D721Med (cell line): ENCODE data around the gene RASL11A.

Experiments
- DNase-seq: peaks from one replicate; pipeline ENCODE4 v3.0.0; 2011; ENCODE audit warnings: low spot score; ENCODE audit not compliant: insufficient read length
- FAIRE-seq: peaks from 2 replicates; lab custom pipeline; 2011; peaks lifted over from hg19 to GRCh38; lab: Jason Lieb, UNC
- TF ChIP-seq, protein P1 (sequence below): IDR thresholded peaks from 2 replicates; pipeline ENCODE4 v1.5.1; 2012; ENCODE audit warnings: mild to moderate bottlenecking, control low read depth; ENCODE audit not compliant: insufficient read depth; ENCODE audit errors: missing control alignments

Gene RASL11A

DNA sequence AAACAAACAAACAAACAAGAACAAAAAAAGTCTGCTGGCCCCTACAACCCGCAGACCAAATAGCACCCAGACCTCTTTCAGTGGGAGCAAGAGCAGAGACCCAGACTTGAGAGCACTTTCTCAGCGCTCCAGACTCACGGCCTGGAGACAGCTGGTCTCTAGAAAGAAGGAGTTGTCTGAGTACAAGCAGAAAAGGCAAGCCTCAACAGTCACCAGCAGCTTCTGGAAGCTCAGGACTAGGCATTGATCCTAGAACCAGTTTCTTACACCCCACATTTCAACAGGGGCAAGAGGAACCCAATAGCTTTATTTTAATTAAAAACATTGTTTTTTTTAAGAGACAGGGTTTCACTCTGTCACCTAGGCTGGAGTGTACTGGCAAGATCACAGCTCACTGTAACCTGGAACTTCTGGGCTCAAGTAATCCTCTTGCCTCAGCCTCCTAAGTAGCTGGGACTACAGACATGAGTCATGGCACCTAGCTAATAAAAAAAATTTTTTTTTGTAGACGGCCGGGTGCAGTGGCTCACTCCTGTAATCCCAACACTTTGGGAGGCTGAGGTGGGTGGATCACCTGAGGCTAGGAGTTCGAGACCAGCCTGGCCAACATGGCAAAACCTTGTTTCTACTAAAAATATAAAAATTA, 30.4 kb downstream of the RASL11A start:
- TF ChIP-seq, protein P1, sequence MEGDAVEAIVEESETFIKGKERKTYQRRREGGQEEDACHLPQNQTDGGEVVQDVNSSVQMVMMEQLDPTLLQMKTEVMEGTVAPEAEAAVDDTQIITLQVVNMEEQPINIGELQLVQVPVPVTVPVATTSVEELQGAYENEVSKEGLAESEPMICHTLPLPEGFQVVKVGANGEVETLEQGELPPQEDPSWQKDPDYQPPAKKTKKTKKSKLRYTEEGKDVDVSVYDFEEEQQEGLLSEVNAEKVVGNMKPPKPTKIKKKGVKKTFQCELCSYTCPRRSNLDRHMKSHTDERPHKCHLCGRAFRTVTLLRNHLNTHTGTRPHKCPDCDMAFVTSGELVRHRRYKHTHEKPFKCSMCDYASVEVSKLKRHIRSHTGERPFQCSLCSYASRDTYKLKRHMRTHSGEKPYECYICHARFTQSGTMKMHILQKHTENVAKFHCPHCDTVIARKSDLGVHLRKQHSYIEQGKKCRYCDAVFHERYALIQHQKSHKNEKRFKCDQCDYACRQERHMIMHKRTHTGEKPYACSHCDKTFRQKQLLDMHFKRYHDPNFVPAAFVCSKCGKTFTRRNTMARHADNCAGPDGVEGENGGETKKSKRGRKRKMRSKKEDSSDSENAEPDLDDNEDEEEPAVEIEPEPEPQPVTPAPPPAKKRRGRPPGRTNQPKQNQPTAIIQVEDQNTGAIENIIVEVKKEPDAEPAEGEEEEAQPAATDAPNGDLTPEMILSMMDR: no peak
- no peak for DNase-seq
- FAIRE-seq: no peak

DNA sequence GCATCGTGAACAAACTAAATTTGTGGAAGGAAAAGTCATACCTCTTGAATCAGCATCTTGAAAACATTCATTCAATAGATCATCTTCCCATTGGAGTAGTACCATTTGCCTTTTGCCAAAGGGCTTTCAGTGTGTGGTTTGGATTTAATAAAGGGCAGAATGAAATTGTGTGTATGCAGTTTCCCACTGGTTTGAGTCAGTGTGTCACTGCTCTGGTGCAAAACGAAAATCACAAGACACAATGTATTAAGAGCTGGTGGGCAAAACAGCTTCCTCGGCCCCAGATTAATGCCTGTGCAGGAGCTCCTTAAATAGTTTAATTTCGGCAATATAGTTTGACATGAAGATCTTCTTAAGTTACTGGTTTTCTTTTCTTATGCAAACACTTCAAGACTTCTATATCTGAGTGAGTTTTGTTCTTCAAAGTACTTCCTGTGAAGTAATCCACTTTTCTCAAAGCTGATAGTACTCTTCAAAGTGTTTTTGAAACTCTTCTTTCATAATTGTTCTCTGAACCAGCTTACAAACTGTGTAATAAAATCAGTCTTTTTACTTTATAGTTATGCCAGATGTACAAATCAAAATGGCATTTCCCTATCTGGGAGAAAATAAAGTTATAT, 32.1 kb downstream of the RASL11A start:
- TF ChIP-seq, protein P1: no peak
- FAIRE-seq: no peak
- DNase-seq: no peak

DNA sequence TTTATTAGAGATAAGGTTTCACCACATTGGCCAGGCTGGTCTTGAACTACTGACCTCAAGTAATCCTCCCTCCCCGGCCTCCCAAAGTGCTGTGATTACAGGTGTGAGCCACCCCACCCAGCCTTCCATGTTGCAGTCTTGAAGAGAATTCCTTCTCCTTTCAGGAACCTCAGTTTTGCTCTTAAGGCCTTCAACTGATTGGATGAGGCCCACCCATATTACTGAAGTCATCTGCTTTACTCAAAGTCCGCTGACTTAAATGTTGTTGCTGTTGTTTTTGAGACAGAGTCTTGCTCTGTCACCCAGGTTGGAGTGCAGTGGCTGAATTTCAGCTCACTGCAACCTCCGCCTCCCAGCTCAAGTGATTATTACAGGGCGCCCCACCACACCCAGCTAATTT, 33.5 kb downstream of the RASL11A start:
- TF ChIP-seq, protein P1: no peak
- FAIRE-seq (no peak), DNase-seq (no peak)

DNA sequence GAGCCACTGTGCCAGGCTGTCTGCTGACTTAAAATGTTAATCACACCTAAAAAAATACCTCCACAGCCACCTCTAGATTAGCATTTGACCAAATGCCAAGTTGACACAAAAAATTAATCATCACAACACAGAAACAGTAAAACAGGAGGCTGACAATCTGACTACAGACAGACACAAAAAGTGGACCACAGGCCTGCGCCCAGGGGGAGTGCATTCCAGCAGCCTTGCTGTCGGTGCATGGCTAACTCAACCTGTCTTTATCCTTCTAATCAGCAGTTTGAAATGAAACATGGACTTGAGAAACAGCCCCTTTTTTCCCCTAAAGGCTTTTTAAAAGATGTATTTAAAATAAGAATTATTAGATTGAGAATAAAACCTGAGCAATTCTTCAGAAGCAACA, 34.0 kb downstream of the RASL11A start:
- TF ChIP-seq, protein P1: no peak
- DNase-seq (no peak), FAIRE-seq (no peak)

DNA sequence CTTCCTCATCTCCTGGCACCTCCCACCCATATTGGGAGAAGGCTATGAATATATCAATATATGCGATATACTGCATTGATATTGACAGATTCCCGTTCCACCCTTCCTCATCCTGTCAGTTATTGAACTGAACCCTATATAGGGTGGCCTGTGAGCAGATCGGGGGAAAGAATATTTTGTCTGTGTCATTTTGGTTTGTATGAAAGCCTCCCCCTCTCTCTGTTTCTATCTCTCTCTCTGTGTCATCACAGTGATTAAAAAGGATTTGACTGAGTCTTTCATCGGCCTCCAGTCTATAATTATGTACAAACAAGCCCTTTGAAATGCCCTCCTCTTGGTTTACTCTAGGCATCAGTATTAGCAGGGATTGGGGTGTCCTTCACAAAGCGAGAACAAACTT, 35.7 kb downstream of the RASL11A start:
- TF ChIP-seq, protein P1: no peak
- DNase-seq (no peak), FAIRE-seq (no peak)

DNA sequence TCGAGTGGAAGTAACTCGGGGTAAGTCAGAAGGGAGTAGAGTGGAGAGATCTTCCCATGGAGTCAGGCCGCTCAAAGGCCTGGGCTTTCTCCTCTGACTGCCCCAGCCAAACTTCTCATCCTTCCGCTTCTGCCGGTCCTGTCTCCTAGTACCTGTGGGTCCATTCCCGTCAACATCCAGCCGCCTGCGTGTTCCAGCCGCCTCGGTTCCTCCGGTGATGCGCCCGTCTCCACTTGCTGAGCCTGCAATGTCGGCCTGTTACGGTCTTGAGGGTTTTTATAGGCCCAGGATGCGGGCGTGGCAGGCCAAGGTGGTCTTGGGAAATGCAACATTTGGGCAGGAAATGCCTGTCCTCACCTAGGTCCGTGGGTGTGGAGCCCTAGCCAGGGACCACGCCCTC, 38.3 kb downstream of the RASL11A start:
- DNase-seq (no peak), FAIRE-seq (no peak)
- TF ChIP-seq, protein P1: no peak

DNA sequence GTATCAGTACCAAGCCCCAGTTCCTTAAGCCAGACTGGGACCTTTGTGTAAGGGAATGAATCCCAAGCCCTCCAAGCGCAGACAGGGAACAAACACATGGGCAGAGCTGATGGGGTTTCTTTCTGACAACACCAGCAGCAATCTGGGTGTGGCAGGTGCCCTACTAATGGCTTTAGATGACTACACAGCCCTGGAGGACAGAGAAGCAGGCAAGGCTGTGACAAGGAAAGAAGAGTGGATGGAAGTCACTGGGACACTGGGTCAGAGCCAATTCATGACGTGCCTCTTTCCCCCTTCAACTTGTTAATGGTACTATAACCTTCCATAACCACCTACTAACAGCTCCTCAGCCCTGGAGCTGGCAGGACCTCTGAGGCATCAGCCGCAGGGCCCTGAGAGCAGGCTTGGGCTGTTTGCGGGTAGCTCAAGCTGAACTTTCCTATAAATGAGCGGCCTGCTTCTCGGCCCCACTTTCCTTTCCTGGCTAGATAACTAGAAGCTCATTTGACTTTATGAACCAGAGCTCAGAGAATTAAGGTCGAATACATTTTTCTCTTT, 38.9 kb downstream of the RASL11A start:
- FAIRE-seq: no peak

More for the DNA sequence above, 38.9 kb downstream of the RASL11A start:
- TF ChIP-seq, protein P1: no peak
- DNase-seq: no peak
